Prostate gland (tissue), 2 donors: ENCODE results near the gene TMEM181. TPM values are rescaled to one million over a fixed set of nuclear protein-coding genes. Genes with fewer than 3 reads are reported as not detected.

Experiments used
- DNase-seq: peaks from one replicate; pipeline ENCODE4 v3.0.0-alpha.2; 2019; ENCODE audit warnings: low spot score
- H3K27ac ChIP-seq, 2 donors: fragments of 200-600 bp; sonication (generic); 2 replicates each; pipeline ENCODE4 v1.5.1; 2017 to 2019
- H3K27me3 ChIP-seq: fragments of 200-600 bp; sonication (generic); replicated peaks from 2 replicates; pipeline ENCODE4 v1.5.1; 2019; ENCODE audit not compliant: insufficient read depth
- H3K36me3 ChIP-seq, 2 donors: fragments of 200-600 bp; sonication (generic); 1 replicate in 1 of 2; 2 replicates in 1 of 2; pipeline versions ENCODE4 v1.5.1 to v1.8.1; 2017 to 2019
- H3K4me1 ChIP-seq: fragments of 200-600 bp; sonication (generic); replicated peaks from 2 replicates; pipeline ENCODE4 v1.5.1; 2019
- H3K4me3 ChIP-seq, 2 donors: fragments of 200-600 bp; sonication (generic); 2 replicates each; pipeline ENCODE4 v1.5.1; 2017 to 2019
- H3K9me3 ChIP-seq: fragments of 200-600 bp; sonication (generic); 2 replicates; pipeline ENCODE4 v1.5.1; 2017
- POLR2A ChIP-seq: fragments of 450-650 bp; IDR thresholded peaks from one replicate; pipeline ENCODE4 v1.6.1; 2016; ENCODE audit warnings: antibody characterized with exemption, mild to moderate bottlenecking
- POLR2AphosphoS5 ChIP-seq: sonication (generic); formaldehyde crosslinking; IDR thresholded peaks from one replicate; pipeline ENCODE4 v1.6.1; 2017; ENCODE audit warnings: antibody characterized with exemption
- WGBS: methylation state at CpG from one replicate; pipeline ENCODE4 v1.1.5; 2018; 5-methylcytosine and 5-hydroxymethylcytosine counted together
- intact Hi-C: fragments of 100-400 bp; cut with DNase I; formaldehyde crosslinking; loops from one replicate; pipeline ENCODE4 v1.14.2; 2022
- total RNA-seq, 2 donors: library from RNA; depleted of rRNA; stranded (reverse); fragments of >200 nt; gene quantifications; one replicate each; pipeline ENCODE4 v1.1.0, GENCODE V29; 2016
- TF ChIP-seq, protein P1 (sequence below), 4 experiments: fragments of 200-600 bp in 2 of 4; fragments of 450-650 bp in 2 of 4; sonication (generic) in 2 of 4; IDR thresholded peaks; 1 replicate in 3 of 4; 2 replicates in 1 of 4; pipeline ENCODE4 v1.5.1; 2016 to 2019; ENCODE audit warnings: antibody characterized with exemption in 4 of 4, mild to moderate bottlenecking in 2 of 4, moderate library complexity in 2 of 4

The TMEM181 gene
- total RNA-seq, 2 donors from 2014 or later = 26.0 to 67.9 TPM

- no peaks in the 10 kb centered on the region for H3K4me1 ChIP-seq
- WGBS = 32% methylated on average over 7 of the region's 7 CpGs
- H3K36me3 ChIP-seq = no peaks in the 10 kb centered on the region
- no peak for TF ChIP-seq POLR2AphosphoS5
- no peak for TF ChIP-seq POLR2A
- TF ChIP-seq, protein P1, sequence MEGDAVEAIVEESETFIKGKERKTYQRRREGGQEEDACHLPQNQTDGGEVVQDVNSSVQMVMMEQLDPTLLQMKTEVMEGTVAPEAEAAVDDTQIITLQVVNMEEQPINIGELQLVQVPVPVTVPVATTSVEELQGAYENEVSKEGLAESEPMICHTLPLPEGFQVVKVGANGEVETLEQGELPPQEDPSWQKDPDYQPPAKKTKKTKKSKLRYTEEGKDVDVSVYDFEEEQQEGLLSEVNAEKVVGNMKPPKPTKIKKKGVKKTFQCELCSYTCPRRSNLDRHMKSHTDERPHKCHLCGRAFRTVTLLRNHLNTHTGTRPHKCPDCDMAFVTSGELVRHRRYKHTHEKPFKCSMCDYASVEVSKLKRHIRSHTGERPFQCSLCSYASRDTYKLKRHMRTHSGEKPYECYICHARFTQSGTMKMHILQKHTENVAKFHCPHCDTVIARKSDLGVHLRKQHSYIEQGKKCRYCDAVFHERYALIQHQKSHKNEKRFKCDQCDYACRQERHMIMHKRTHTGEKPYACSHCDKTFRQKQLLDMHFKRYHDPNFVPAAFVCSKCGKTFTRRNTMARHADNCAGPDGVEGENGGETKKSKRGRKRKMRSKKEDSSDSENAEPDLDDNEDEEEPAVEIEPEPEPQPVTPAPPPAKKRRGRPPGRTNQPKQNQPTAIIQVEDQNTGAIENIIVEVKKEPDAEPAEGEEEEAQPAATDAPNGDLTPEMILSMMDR (IDR thresholded peaks at IDR 0.05) = no peak
- no peak for DNase-seq
- H3K27me3 ChIP-seq = no peaks in the 10 kb centered on the region
- no peaks in the 10 kb centered on the region for H3K9me3 ChIP-seq
- intact Hi-C loops = no loop called here
- H3K27ac ChIP-seq = no peak overlapping the region
- no peak overlapping the region for H3K4me3 ChIP-seq
Observed at GRCh38 chr6:158539413-158539812, 20.5 kb upstream of the TMEM181 start.

- Histone ChIP-seq H3K4me3 (no peak overlapping the region), H3K27ac (no peak overlapping the region), H3K9me3 (no peaks in the 10 kb centered on the region), H3K36me3 (no peaks in the 10 kb centered on the region), H3K27me3 (no peaks in the 10 kb centered on the region), H3K4me1 (no peaks in the 10 kb centered on the region)
- 87% methylated on average over 6 of the region's 6 CpGs for WGBS
- TF ChIP-seq POLR2A = no peak
- no peak for DNase-seq
- intact Hi-C loops = no loop called here
Observed at GRCh38 chr6:158539881-158540280, 20.0 kb upstream of the TMEM181 start.

GRCh38 chr6:158543606-158544185 is 16.2 kb upstream of the TMEM181 start:
- TF ChIP-seq POLR2AphosphoS5 = no peak
- TF ChIP-seq POLR2A = no peak
- no peak overlapping the region for H3K4me3 ChIP-seq
- intact Hi-C loops = no loop called here
- H3K4me1 ChIP-seq = no peaks in the 10 kb centered on the region
- H3K36me3 ChIP-seq = no peaks in the 10 kb centered on the region
- whole genome bisulfite sequencing = 75% methylated on average over 12 of the region's 12 CpGs
- H3K27me3 ChIP-seq = no peaks in the 10 kb centered on the region
- H3K27ac ChIP-seq = no peak overlapping the region
- no peak for DNase-seq
- no peaks in the 10 kb centered on the region for H3K9me3 ChIP-seq

- WGBS = 90% methylated on average over 12 of the region's 12 CpGs
- TF ChIP-seq POLR2A (no peak), POLR2AphosphoS5 (no peak)
- TF ChIP-seq, protein P1 (IDR thresholded peaks at IDR 0.05) = no peak
- DNase-seq = no peak
- Histone ChIP-seq H3K9me3 (no peaks in the 10 kb centered on the region), H3K27ac (no peak overlapping the region), H3K4me3 (no peak overlapping the region), H3K36me3 (no peaks in the 10 kb centered on the region), H3K27me3 (no peaks in the 10 kb centered on the region), H3K4me1 (no peaks in the 10 kb centered on the region)
- intact Hi-C loops = no loop called here
Observed at GRCh38 chr6:158544428-158544827, 15.5 kb upstream of the TMEM181 start.

- Histone ChIP-seq H3K4me1 (no peaks in the 10 kb centered on the region), H3K27me3 (no peaks in the 10 kb centered on the region), H3K4me3 (no peak overlapping the region), H3K36me3 (no peaks in the 10 kb centered on the region), H3K9me3 (no peaks in the 10 kb centered on the region), H3K27ac (no peak overlapping the region)
- intact Hi-C loops = no loop called here
- no peak for DNase-seq
- whole genome bisulfite sequencing = 85% methylated on average over 30 of the region's 30 CpGs
- TF ChIP-seq POLR2AphosphoS5 = no peak
- TF ChIP-seq POLR2A = no peak
- TF ChIP-seq, protein P1 (IDR thresholded peaks at IDR 0.05) = no peak
Observed at GRCh38 chr6:158545043-158545966, 14.6 kb upstream of the TMEM181 start.
